ENCODE data around the gene CLCN3.
A peak's percentile ranks its signal among the peaks of the same experiment; 100 is the strongest.
"Not testable (repeated sequence)": the region's sequence is repeated elsewhere in the genome, so short reads cannot be mapped to it uniquely, and the experiment has no call there.

The CLCN3 gene

GRCh38 chr4:169720529-169720928 lies 100.2 kb downstream of the CLCN3 start:
- DNase-seq, result no peak

- no peak for DNase-seq
Observed at GRCh38 chr4:169723207-169723965, 103.0 kb downstream of the CLCN3 start.

GRCh38 chr4:169724260-169724659 lies 103.9 kb downstream of the CLCN3 start:
- DNase-seq, result no peak

- no peak for DNase-seq
Observed at GRCh38 chr4:169727616-169728015, 107.2 kb downstream of the CLCN3 start.

- DNase-seq, result no peak
Observed at GRCh38 chr4:169730564-169730963, 110.2 kb downstream of the CLCN3 start.

- not testable (repeated sequence) for DNase-seq
Observed at GRCh38 chr4:169738604-169739003, 118.2 kb downstream of the CLCN3 start.

- DNase-seq, result no peak
Observed at GRCh38 chr4:169741569-169741968, 121.2 kb downstream of the CLCN3 start.

- DNase-seq, result no peak
Observed at GRCh38 chr4:169744601-169745000, 124.2 kb downstream of the CLCN3 start.

- DNase-seq, result no peak
Observed at GRCh38 chr4:169745291-169745690, 124.9 kb downstream of the CLCN3 start.

- no peak for DNase-seq
Observed at GRCh38 chr4:169756971-169757574, 136.7 kb downstream of the CLCN3 start.

- peak; percentile 81 for DNase-seq
Observed at GRCh38 chr4:169757575-169758184, 137.3 kb downstream of the CLCN3 start, which contains the start of gene HPF1. Gene HPF1 (minus strand): TSS chr4:169757944. CDS start chr4:169757877, 67 bp downstream.

GRCh38 chr4:169758401-169758962 lies 138.1 kb downstream of the CLCN3 start:
- DNase-seq, result no peak

- DNase-seq, result no peak
Observed at GRCh38 chr4:169761846-169762245, 141.5 kb downstream of the CLCN3 start.

- DNase-seq, result no peak
Observed at GRCh38 chr4:169765835-169766234, 145.5 kb downstream of the CLCN3 start.

- DNase-seq, result no peak
Observed at GRCh38 chr4:169766741-169767140, 146.4 kb downstream of the CLCN3 start.

GRCh38 chr4:169768385-169768784 lies 148.0 kb downstream of the CLCN3 start:
- no peak for DNase-seq

- DNase-seq, result no peak
Observed at GRCh38 chr4:169770416-169770815, 150.0 kb downstream of the CLCN3 start.

GRCh38 chr4:169771556-169772080 lies 151.2 kb downstream of the CLCN3 start:
- not testable (repeated sequence) for DNase-seq
